ENCODE results near the gene SFMBT2.

Gene SFMBT2

DNA sequence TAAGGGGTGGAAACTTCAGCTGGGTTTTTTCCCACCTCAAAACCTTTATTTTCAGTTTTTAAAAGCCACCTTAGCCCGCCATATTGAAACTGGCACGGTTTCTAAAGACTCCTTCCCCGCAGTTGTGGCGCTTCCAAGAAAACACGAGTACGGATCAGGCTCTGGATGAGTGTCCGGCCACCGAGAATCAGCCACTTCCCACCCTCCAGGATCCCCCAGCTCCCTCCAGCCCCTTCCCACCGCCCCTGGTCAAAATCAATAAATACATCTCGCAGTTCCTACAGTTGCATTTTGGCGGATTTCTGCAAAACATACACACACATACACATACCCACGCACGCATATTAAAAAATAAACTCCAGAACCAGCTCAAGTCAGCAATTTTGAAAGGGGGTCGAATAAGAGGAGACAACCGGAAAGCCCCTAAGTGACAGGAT, 1.1 kb downstream of the SFMBT2 start:
- TF ChIP-seq, protein P1, sequence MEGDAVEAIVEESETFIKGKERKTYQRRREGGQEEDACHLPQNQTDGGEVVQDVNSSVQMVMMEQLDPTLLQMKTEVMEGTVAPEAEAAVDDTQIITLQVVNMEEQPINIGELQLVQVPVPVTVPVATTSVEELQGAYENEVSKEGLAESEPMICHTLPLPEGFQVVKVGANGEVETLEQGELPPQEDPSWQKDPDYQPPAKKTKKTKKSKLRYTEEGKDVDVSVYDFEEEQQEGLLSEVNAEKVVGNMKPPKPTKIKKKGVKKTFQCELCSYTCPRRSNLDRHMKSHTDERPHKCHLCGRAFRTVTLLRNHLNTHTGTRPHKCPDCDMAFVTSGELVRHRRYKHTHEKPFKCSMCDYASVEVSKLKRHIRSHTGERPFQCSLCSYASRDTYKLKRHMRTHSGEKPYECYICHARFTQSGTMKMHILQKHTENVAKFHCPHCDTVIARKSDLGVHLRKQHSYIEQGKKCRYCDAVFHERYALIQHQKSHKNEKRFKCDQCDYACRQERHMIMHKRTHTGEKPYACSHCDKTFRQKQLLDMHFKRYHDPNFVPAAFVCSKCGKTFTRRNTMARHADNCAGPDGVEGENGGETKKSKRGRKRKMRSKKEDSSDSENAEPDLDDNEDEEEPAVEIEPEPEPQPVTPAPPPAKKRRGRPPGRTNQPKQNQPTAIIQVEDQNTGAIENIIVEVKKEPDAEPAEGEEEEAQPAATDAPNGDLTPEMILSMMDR (IDR thresholded peaks at IDR 0.05; ENCODE audit: insufficient read depth, low read length, poor library complexity, severe bottlenecking) = no peak
- H3K36me3 ChIP-seq (ENCODE audit: control insufficient read depth, insufficient read depth, low read length) = no peaks in the 10 kb centered on the region
- no peaks in the 10 kb centered on the region; the same call in none of the 2 replicates for H3K27me3 ChIP-seq (replicated peaks; ENCODE audit: control insufficient read depth, insufficient read depth, low read length)
- H3K4me3 ChIP-seq (replicated peaks; ENCODE audit: low read depth, low read length) = peak overlapping the region; percentile 66
- DNase-seq (ENCODE audit: extremely low read depth, insufficient read length) = no peak

- H3K27me3 ChIP-seq (replicated peaks; ENCODE audit: control insufficient read depth, insufficient read depth, low read length) = no peaks in the 10 kb centered on the region; the same call in none of the 2 replicates
Observed at GRCh38 chr10:7409045-7409731, 1.6 kb downstream of the SFMBT2 start.

DNA sequence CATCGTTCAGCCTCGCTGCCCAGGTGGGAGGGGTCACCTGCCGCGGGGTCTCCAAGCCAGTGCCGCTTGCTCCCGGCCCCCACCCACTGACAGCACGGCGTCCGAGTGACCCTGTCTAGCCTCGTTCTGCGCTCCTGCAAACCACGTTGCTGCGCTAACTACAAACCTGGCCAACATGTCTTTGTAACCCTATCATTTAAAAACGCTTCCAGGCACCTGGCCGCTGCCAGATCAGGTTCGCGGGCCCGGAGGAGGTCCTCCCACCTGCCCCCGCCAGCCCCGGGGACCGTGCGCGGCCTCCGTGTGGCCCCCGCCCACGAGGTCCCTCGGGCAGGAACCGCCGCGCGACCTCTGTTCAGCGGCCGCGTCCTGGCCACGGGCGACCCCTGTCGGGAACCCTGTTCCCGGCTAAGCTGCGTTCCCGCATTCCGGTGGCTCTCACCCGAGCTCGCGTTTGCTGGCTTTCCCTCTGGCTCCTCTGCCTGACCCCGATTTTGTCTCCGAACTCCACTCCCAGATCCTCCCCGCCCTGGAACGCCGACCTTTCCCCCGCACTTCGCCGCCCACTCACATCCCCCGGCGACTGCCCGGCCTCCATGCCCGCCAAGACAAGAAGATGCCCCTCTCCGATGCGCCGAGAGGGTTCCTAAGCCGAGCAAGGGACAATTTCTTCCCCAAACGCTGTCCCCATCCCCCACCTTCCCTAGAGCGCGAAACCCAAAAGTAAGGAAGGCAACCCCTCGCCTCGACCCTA, 2.4 kb downstream of the SFMBT2 start:
- DNase-seq (ENCODE audit: extremely low read depth, insufficient read length) = peak; percentile 77
- TF ChIP-seq, protein P1 (IDR thresholded peaks at IDR 0.05; ENCODE audit: insufficient read depth, low read length, poor library complexity, severe bottlenecking) = peak; percentile 73
- H3K27me3 ChIP-seq (replicated peaks; ENCODE audit: control insufficient read depth, insufficient read depth, low read length) = no peaks in the 10 kb centered on the region; the same call in none of the 2 replicates
- no peaks in the 10 kb centered on the region for H3K36me3 ChIP-seq (ENCODE audit: control insufficient read depth, insufficient read depth, low read length)
- H3K4me3 ChIP-seq (replicated peaks; ENCODE audit: low read depth, low read length) = peak overlapping the region; percentile 66

More at GRCh38 chr10:7409045-7409731, 1.6 kb downstream of the SFMBT2 start:
- TF ChIP-seq, protein P1 (IDR thresholded peaks at IDR 0.05; ENCODE audit: insufficient read depth, low read length, poor library complexity, severe bottlenecking) = peak; percentile 26
- Histone ChIP-seq H3K4me3 (replicated peaks; ENCODE audit: low read depth, low read length) (peak overlapping the region; percentile 66), H3K36me3 (ENCODE audit: control insufficient read depth, insufficient read depth, low read length) (no peaks in the 10 kb centered on the region)
- peak; percentile 69 for DNase-seq (ENCODE audit: extremely low read depth, insufficient read length)

DNA sequence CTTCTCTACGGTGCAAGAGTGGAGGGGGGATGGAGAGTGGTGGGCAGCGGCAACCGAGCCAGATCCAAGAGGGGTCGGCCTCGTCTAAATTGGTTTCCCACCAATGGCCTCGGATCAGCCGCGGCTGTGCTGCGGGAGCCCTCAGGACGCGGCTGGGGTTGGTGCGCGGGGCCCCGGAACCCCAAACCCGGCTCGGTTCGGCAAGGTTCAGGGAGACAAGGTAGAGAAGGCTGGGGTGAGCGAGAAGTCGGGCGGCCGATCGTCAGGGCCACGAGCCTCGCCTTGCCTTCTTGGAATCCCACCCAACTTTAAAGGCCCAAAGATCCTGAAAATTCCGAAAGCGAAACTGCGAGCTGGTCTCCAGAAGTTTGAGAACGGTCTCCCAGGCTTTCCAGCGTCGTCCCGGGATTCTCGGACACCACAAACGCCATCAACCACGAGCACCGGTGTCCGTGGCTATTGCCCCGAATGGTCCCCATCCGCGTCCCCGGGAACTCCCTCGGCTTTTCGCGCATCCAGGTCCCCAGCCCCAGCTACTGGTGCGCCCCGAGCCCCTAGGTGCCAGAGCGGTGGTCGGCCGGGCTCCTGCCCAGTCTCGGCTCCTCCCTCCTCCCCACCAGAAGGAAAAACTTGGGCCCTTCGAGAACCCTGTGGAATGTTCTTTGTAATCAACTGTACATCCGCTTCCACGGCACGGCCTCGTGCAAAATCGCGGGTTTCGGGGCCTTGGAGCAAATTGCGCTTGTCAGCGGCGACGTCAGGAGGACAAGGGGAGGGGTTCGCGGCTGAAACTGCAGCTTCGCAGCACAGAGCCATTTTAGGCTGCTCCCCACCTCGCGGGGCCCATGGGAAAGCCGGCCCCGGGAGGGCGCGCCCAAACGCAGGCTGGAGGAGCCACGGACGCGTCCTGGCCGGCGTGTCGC, 3.2 kb downstream of the SFMBT2 start:
- Histone ChIP-seq H3K27me3 (replicated peaks; ENCODE audit: control insufficient read depth, insufficient read depth, low read length) (no peaks in the 10 kb centered on the region; the same call in 1 of the 2 replicates), H3K4me3 (replicated peaks; ENCODE audit: low read depth, low read length) (peak overlapping the region; percentile 66), H3K36me3 (ENCODE audit: control insufficient read depth, insufficient read depth, low read length) (no peaks in the 10 kb centered on the region)
- peak; percentile 72 for DNase-seq (ENCODE audit: extremely low read depth, insufficient read length)
- TF ChIP-seq, protein P1 (IDR thresholded peaks at IDR 0.05; ENCODE audit: insufficient read depth, low read length, poor library complexity, severe bottlenecking) = no peak

- DNase-seq (ENCODE audit: extremely low read depth, insufficient read length) = no peak
- H3K4me3 ChIP-seq (replicated peaks; ENCODE audit: low read depth, low read length) = no peak overlapping the region
- H3K27me3 ChIP-seq (replicated peaks; ENCODE audit: control insufficient read depth, insufficient read depth, low read length) = no peaks in the 10 kb centered on the region
- TF ChIP-seq, protein P1 (IDR thresholded peaks at IDR 0.05; ENCODE audit: insufficient read depth, low read length, poor library complexity, severe bottlenecking) = no peak
- H3K36me3 ChIP-seq (ENCODE audit: control insufficient read depth, insufficient read depth, low read length) = no peaks in the 10 kb centered on the region
Observed at GRCh38 chr10:7406712-7407333, 4.0 kb downstream of the SFMBT2 start.

All from GM06990 (cell line).